DOHH2 (cell line): ENCODE measurements around the gene NGLY1.

Experiments
- H3F3A ChIP-seq: fragments of 200-600 bp; sonication (generic), shearing (Covaris generic); 2 replicates; pipeline ENCODE4 v1.6.0; 2016; ENCODE audit warnings: antibody characterized with exemption, mild to moderate bottlenecking; ENCODE audit not compliant: control insufficient read depth, insufficient read depth
- H3K27ac ChIP-seq: fragments of 200-600 bp; sonication (generic); 2 replicates; pipeline ENCODE4 v1.5.1; 2014; ENCODE audit warnings: low read depth, mild to moderate bottlenecking, low read length, moderate library complexity
- H3K27me3 ChIP-seq: fragments of 200-600 bp; sonication (generic); 2 replicates; pipeline ENCODE4 v1.6.1; 2014; ENCODE audit warnings: mild to moderate bottlenecking, low read length, mixed read lengths; ENCODE audit not compliant: control insufficient read depth
- H3K36me3 ChIP-seq: fragments of 200-600 bp; sonication (generic); 2 replicates; pipeline ENCODE4 v1.6.1; 2014; ENCODE audit warnings: mild to moderate bottlenecking, low read length, moderate library complexity, mixed read lengths; ENCODE audit not compliant: control insufficient read depth
- H3K4me1 ChIP-seq: fragments of 200-600 bp; sonication (generic); 2 replicates; pipeline ENCODE4 v1.6.1; 2014; ENCODE audit warnings: mild to moderate bottlenecking, low read length, mixed read lengths; ENCODE audit not compliant: control insufficient read depth
- H3K4me2 ChIP-seq: fragments of 200-600 bp; sonication (generic); 2 replicates; pipeline ENCODE4 v1.6.0; 2014; ENCODE audit warnings: mild to moderate bottlenecking, low read length, moderate library complexity
- H3K4me3 ChIP-seq: fragments of 200-600 bp; sonication (generic); 2 replicates; pipeline ENCODE4 v1.5.1; 2014; ENCODE audit warnings: mild to moderate bottlenecking, low read length, mixed read lengths
- H3K79me2 ChIP-seq: fragments of 200-600 bp; sonication (generic); 2 replicates; pipeline ENCODE4 v1.6.1; 2014; ENCODE audit warnings: mild to moderate bottlenecking, low read length, mixed read lengths; ENCODE audit not compliant: control insufficient read depth
- H3K9me2 ChIP-seq: fragments of 200-600 bp; sonication (generic); replicated peaks from 2 replicates; pipeline ENCODE4 v1.6.1; 2014; ENCODE audit warnings: mild to moderate bottlenecking, low read length, mixed read lengths; ENCODE audit not compliant: control insufficient read depth
- H3K9me3 ChIP-seq: fragments of 200-600 bp; sonication (generic); 2 replicates; pipeline ENCODE4 v1.6.1; 2014; ENCODE audit warnings: antibody characterized with exemption, low read length, mixed read lengths; ENCODE audit not compliant: control insufficient read depth, insufficient read depth
- H4K20me1 ChIP-seq: fragments of 200-600 bp; sonication (generic); 2 replicates; pipeline ENCODE4 v1.6.0; 2014; ENCODE audit warnings: low read depth, mild to moderate bottlenecking, antibody characterized with exemption, low read length, moderate library complexity; ENCODE audit not compliant: control insufficient read depth, insufficient read depth
- EZH2phosphoT487 ChIP-seq: fragments of 200-600 bp; sonication (generic); IDR thresholded peaks from 2 replicates; pipeline ENCODE4 v1.6.1; 2017; ENCODE audit warnings: borderline replicate concordance, mild to moderate bottlenecking, antibody characterized with exemption, low read length, moderate library complexity, mixed read lengths
- TF ChIP-seq, protein P1 (sequence below): fragments of 200-600 bp; sonication (generic); IDR thresholded peaks from one replicate; pipeline ENCODE4 v1.5.1; 2014; ENCODE audit warnings: antibody characterized with exemption, mild to moderate bottlenecking, low read depth, low read length; ENCODE audit not compliant: poor library complexity, severe bottlenecking

Gene NGLY1

DNA sequence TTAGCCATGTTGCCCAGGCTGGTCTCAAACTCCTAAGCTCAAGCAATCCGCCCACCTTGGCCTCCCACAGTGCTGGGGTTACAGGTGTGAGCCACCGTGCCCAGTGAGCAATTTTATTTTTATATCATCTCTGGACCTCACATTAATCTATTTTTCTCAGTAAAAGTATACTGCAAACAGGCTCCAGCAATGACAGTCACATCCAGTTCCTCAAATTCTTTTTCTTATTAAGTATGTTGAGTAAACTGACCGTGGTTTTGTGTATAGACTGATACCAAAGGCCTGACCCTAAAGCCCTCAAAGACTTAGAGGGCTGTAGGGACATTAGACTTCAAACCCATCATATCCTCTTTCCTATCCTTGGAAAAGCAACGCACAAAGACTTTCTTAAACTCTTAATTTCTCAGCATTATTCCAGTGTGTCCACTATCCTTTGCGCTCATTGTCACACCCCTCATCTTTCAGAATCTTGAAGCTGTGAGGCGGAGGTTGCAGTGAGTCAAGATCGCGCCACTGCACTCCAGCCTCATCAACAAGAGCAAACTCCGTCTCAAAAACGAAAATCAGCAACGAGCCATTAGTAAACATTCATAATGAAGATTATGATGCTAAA is 2.0 kb downstream of the NGLY1 start:
- H3K27me3 ChIP-seq: no peaks in the 10 kb centered on the region
- peaks cover 64% of the 10 kb centered on the region for H3K79me2 ChIP-seq
- peak overlapping the region; percentile 86 for H3K4me2 ChIP-seq
- 0 out of 2 replicates have a peak, but pooled peaks cover 4% of the 10 kb centered on the region for H3F3A ChIP-seq
- H3K9me2 ChIP-seq: no peaks in the 10 kb centered on the region
- H3K27ac ChIP-seq: peak overlapping the region; percentile 84
- peaks cover 7% of the 10 kb centered on the region; the same call in 1 of the 2 replicates for H4K20me1 ChIP-seq
- H3K9me3 ChIP-seq: no peaks in the 10 kb centered on the region
- no peak for TF ChIP-seq EZH2phosphoT487
- TF ChIP-seq, protein P1, sequence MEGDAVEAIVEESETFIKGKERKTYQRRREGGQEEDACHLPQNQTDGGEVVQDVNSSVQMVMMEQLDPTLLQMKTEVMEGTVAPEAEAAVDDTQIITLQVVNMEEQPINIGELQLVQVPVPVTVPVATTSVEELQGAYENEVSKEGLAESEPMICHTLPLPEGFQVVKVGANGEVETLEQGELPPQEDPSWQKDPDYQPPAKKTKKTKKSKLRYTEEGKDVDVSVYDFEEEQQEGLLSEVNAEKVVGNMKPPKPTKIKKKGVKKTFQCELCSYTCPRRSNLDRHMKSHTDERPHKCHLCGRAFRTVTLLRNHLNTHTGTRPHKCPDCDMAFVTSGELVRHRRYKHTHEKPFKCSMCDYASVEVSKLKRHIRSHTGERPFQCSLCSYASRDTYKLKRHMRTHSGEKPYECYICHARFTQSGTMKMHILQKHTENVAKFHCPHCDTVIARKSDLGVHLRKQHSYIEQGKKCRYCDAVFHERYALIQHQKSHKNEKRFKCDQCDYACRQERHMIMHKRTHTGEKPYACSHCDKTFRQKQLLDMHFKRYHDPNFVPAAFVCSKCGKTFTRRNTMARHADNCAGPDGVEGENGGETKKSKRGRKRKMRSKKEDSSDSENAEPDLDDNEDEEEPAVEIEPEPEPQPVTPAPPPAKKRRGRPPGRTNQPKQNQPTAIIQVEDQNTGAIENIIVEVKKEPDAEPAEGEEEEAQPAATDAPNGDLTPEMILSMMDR: no peak
- peaks cover 52% of the 10 kb centered on the region for H3K36me3 ChIP-seq
- peak overlapping the region; percentile 78 for H3K4me3 ChIP-seq
- peaks cover 34% of the 10 kb centered on the region for H3K4me1 ChIP-seq

DNA sequence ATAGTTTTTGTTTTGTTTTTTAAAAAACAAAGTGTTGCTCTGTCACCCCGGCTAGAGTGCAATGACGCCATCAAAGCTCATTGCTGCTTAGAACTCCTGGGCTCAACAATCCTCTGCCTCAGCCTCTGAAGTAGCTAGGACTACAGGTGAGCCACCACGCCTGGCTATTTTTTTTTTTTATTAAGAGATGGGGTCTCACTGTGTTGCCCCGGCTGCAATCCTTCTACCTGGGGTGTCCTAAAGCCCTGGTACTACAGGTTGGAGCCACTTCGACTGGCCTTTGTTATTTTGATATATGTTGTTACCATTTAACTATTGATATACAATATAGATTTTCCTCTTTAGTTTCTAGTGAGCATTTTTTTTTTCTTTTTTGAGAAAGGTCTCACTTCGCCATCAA is 2.6 kb downstream of the NGLY1 start:
- Histone ChIP-seq H3K36me3 (peaks cover 58% of the 10 kb centered on the region), H4K20me1 (peaks cover 7% of the 10 kb centered on the region; the same call in 1 of the 2 replicates), H3K27ac (peak overlapping the region; percentile 84; the same call in 1 of the 2 replicates), H3F3A (0 out of 2 replicates have a peak, but pooled peaks cover 4% of the 10 kb centered on the region), H3K9me3 (no peaks in the 10 kb centered on the region), H3K4me2 (peak overlapping the region; percentile 86), H3K4me3 (peak overlapping the region; percentile 78), H3K79me2 (peaks cover 68% of the 10 kb centered on the region), H3K4me1 (peaks cover 34% of the 10 kb centered on the region), H3K9me2 (no peaks in the 10 kb centered on the region), H3K27me3 (no peaks in the 10 kb centered on the region)
- TF ChIP-seq, protein P1: no peak
- TF ChIP-seq EZH2phosphoT487: no peak

DNA sequence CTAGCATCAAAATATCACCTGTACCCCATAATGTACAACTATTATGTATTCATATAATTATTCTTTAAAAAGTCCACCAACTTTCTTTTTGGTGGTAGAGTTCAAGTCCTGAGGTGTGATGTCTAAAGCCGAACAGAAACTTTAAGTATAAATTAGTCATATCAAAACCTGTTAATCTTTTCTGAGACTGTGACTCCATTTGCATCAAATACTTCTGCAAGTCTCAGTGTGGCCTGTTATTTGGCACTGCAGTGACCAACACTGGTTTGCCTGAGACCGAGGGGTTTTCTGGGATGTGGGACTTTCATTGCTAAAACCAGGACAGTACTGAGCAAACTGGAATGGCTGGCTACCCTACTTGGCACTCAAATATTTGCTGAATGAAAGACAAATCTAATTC is 7.3 kb downstream of the NGLY1 start:
- Histone ChIP-seq H3K9me2 (no peaks in the 10 kb centered on the region), H4K20me1 (0 out of 2 replicates have a peak, but pooled peaks cover 3% of the 10 kb centered on the region), H3K9me3 (peaks cover 31% of the 10 kb centered on the region; the same call in 1 of the 2 replicates), H3K4me2 (no peak overlapping the region), H3K27me3 (no peaks in the 10 kb centered on the region), H3K79me2 (peaks cover 69% of the 10 kb centered on the region), H3K36me3 (peaks cover 98% of the 10 kb centered on the region), H3K4me1 (peaks cover 11% of the 10 kb centered on the region), H3F3A (0 out of 2 replicates have a peak, but pooled peaks cover 3% of the 10 kb centered on the region), H3K27ac (no peak overlapping the region), H3K4me3 (no peak overlapping the region)
- no peak for TF ChIP-seq EZH2phosphoT487
- TF ChIP-seq, protein P1: no peak
